ENCODE results near the gene TMSB4X.
"Not testable (repeated sequence)": the region's sequence is repeated elsewhere in the genome, so short reads cannot be mapped to it uniquely, and the experiment has no call there.

Gene TMSB4X

GRCh38 chrX:13015536-13016236 is 40.8 kb downstream of the TMSB4X start:
- DNase-seq (ENCODE audit: insufficient read length, low spot score) (no peak), FAIRE-seq (peak; percentile 81)

- DNase-seq (ENCODE audit: insufficient read length, low spot score); FAIRE-seq: not testable (repeated sequence)
Observed at GRCh38 chrX:13016731-13017130, 41.8 kb downstream of the TMSB4X start.

- no peak for DNase-seq (ENCODE audit: insufficient read length, low spot score)
- peak; percentile 84 for FAIRE-seq
Observed at GRCh38 chrX:13022926-13023325, 48.0 kb downstream of the TMSB4X start.

- FAIRE-seq (no peak), DNase-seq (ENCODE audit: insufficient read length, low spot score) (no peak)
Observed at GRCh38 chrX:13023567-13023966, 48.7 kb downstream of the TMSB4X start.

GRCh38 chrX:13023979-13024378 is 49.1 kb downstream of the TMSB4X start:
- DNase-seq (ENCODE audit: insufficient read length, low spot score) (no peak), FAIRE-seq (peak; percentile 92)

- DNase-seq (ENCODE audit: insufficient read length, low spot score) (no peak), FAIRE-seq (no peak)
Observed at GRCh38 chrX:13024986-13025385, 50.1 kb downstream of the TMSB4X start.

Data from GM19239 (cell line).